ENCODE results near the gene ANGEL1. TPM values are rescaled to one million over a fixed set of nuclear protein-coding genes. Genes with fewer than 3 reads are reported as not detected.

ANGEL1 gene
- polyA plus RNA-seq, 1 of the 3 experiments (the other 2 are of a cell fraction), result 14.1 TPM

- TF ChIP-seq CHD2 (IDR thresholded peaks at IDR 0.05; ENCODE audit: low read length, partially characterized antibody) (no peak), GATA2 (CRISPR knock-in tag; IDR thresholded peaks at IDR 0.05) (0 out of 2 replicates have a peak, but pooled peaks have one; percentile 8), MEF2A (IDR thresholded peaks at IDR 0.05; ENCODE audit: borderline replicate concordance, low read depth) (no peak), TAF1 (IDR thresholded peaks at IDR 0.05; ENCODE audit: borderline replicate concordance, low read depth, low read length) (no peak), USF2 (IDR thresholded peaks at IDR 0.05; ENCODE audit: borderline replicate concordance, low read depth, low read length) (no peak), YY1 (IDR thresholded peaks at IDR 0.05; ENCODE audit: low read depth) (no peak), GABPA (IDR thresholded peaks at IDR 0.05; ENCODE audit: low read depth) (no peak)
- TF ChIP-seq, protein P1, sequence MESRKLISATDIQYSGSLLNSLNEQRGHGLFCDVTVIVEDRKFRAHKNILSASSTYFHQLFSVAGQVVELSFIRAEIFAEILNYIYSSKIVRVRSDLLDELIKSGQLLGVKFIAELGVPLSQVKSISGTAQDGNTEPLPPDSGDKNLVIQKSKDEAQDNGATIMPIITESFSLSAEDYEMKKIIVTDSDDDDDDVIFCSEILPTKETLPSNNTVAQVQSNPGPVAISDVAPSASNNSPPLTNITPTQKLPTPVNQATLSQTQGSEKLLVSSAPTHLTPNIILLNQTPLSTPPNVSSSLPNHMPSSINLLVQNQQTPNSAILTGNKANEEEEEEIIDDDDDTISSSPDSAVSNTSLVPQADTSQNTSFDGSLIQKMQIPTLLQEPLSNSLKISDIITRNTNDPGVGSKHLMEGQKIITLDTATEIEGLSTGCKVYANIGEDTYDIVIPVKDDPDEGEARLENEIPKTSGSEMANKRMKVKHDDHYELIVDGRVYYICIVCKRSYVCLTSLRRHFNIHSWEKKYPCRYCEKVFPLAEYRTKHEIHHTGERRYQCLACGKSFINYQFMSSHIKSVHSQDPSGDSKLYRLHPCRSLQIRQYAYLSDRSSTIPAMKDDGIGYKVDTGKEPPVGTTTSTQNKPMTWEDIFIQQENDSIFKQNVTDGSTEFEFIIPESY (IDR thresholded peaks at IDR 0.05; ENCODE audit: borderline replicate concordance, low read depth), result no peak
- ChIA-PET POLR2A (no interaction called here), CTCF (interaction anchor here (1.0 to 7.7 kb wide), 3 partner anchors 8 to 69 kb away, joined by 3 to 147 read pairs (median 19); no protein-coding TSS in a partner anchor)
- WGBS (ENCODE audit: low lambda C conversion rate), result 90% methylated on average over 4 of the region's 7 CpGs
- peak overlapping the region in 1 of 2 experiments; percentile 22; a peak in 1 of 4 replicates for H3K27ac ChIP-seq (ENCODE audit: low read depth in 2 of 2, low read length in 1 of 2)
- H3K27me3 ChIP-seq (ENCODE audit: insufficient read depth), result no peaks in the 10 kb centered on the region
- no peaks in the 10 kb centered on the region for H3K79me2 ChIP-seq (ENCODE audit: insufficient read depth)
- no peak overlapping the region for H3K4me2 ChIP-seq
- DNase-seq, result no peak
- H3K4me3 ChIP-seq (ENCODE audit: low read depth in 2 of 2, low read length in 1 of 2), result no peak overlapping the region
- H3K9ac ChIP-seq, result no peak overlapping the region
- H2AFZ ChIP-seq (ENCODE audit: low read depth), result no peak overlapping the region
- no peaks in the 10 kb centered on the region for H3K9me2 ChIP-seq
- no peaks in the 10 kb centered on the region for H3K9me3 ChIP-seq
- no peaks in the 10 kb centered on the region for H4K20me1 ChIP-seq (ENCODE audit: insufficient read depth)
- H3K36me3 ChIP-seq (replicated peaks in 1 of 2; ENCODE audit: control insufficient read depth in 1 of 2, insufficient read depth in 2 of 2, low read length in 1 of 2), result peaks cover 0 to 15% of the 10 kb centered on the region in 2 experiments
- H3K4me1 ChIP-seq (ENCODE audit: control insufficient read depth in 1 of 2, insufficient read depth in 2 of 2, low read depth in 1 of 2, low read length in 1 of 2), result peaks cover 14 to 44% of the 10 kb centered on the region in 2 experiments; a peak in 2 of 4 replicates
- no peaks in the 10 kb centered on the region for H3F3A ChIP-seq (replicated peaks; ENCODE audit: insufficient read depth)
These were observed 33.2 kb downstream of the ANGEL1 start for GRCh38 chr14:76779221-76780057.

DNA sequence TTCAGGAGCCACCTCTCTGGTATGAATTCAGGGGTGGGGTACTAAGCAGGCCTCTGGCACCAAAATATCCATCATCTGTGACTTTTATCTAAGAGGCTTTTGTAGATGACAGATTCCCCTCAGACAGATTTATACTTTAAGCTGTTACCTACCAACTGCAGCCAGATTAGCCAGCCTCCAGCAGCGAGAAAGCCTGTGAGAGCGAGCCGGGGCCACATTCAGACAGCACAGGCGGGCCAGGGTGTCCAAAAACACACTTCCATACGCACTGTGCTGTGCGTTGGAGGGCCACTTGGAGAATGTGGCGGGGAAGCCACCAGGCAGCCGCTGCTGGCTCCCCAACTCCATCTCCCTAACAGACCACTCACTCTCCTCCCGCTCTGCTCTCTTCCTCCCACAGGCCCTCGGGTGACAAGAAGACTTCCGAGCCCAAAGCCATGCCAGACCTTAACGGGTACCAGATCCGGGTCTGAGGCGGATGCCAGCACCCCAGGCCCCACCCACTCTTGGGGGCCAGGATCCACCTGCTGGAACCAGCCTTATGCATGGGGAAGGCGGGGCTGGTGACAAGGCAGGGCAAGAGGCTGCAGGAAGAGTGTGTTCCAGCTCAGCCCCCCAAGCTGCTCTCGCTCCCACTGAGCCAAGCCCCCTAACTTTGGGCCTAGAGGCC, 34.0 kb downstream of the ANGEL1 start:
- H3K4me3 ChIP-seq (ENCODE audit: low read depth in 2 of 2, low read length in 1 of 2), result no peak overlapping the region
- peaks cover 19 to 50% of the 10 kb centered on the region in 2 experiments; a peak in 3 of 4 replicates for H3K4me1 ChIP-seq (ENCODE audit: control insufficient read depth in 1 of 2, insufficient read depth in 2 of 2, low read depth in 1 of 2, low read length in 1 of 2)
- no peak overlapping the region for H2AFZ ChIP-seq (ENCODE audit: low read depth)
- H4K20me1 ChIP-seq (ENCODE audit: insufficient read depth), result no peaks in the 10 kb centered on the region
- H3K4me2 ChIP-seq, result no peak overlapping the region
- CTCF ChIA-PET, result interaction anchor here (1.0 to 7.7 kb wide), 3 partner anchors 8 to 68 kb away, joined by 3 to 147 read pairs (median 19); no protein-coding TSS in a partner anchor
- no peak for DNase-seq
- H3K9me3 ChIP-seq, result no peaks in the 10 kb centered on the region
- no peak overlapping the region for H3K9ac ChIP-seq
- no peaks in the 10 kb centered on the region for H3K27me3 ChIP-seq (ENCODE audit: insufficient read depth)
- POLR2A ChIA-PET, result no interaction called here
- no peaks in the 10 kb centered on the region for H3F3A ChIP-seq (replicated peaks; ENCODE audit: insufficient read depth)
- H3K27ac ChIP-seq (ENCODE audit: low read depth in 2 of 2, low read length in 1 of 2), result no peak overlapping the region; a peak in 1 of 4 replicates
- H3K9me2 ChIP-seq, result no peaks in the 10 kb centered on the region
- 90% methylated on average over 11 of the region's 16 CpGs for WGBS (ENCODE audit: low lambda C conversion rate)
- no peaks in the 10 kb centered on the region for H3K79me2 ChIP-seq (ENCODE audit: insufficient read depth)
- H3K36me3 ChIP-seq (replicated peaks in 1 of 2; ENCODE audit: control insufficient read depth in 1 of 2, insufficient read depth in 2 of 2, low read length in 1 of 2), result peaks cover 0 to 15% of the 10 kb centered on the region in 2 experiments
- TF ChIP-seq GABPA (IDR thresholded peaks at IDR 0.05; ENCODE audit: low read depth), result no peak
- TF ChIP-seq CTCF (IDR thresholded peaks at IDR 0.05), result no peak
- no peak for TF ChIP-seq MAX (IDR thresholded peaks at IDR 0.05; ENCODE audit: low read depth)
- TF ChIP-seq ELF1 (IDR thresholded peaks at IDR 0.05), result no peak
- no peak for TF ChIP-seq CHD2 (IDR thresholded peaks at IDR 0.05; ENCODE audit: low read length, partially characterized antibody)
- TF ChIP-seq FOXM1 (IDR thresholded peaks at IDR 0.05; ENCODE audit: low read depth), result no peak
- no peak for TF ChIP-seq TEAD4 (IDR thresholded peaks at IDR 0.05; ENCODE audit: borderline replicate concordance, insufficient read depth)
- no peak for TF ChIP-seq RCOR1 (IDR thresholded peaks at IDR 0.05; ENCODE audit: low read length)
- TF ChIP-seq, protein P1 (IDR thresholded peaks at IDR 0.05; ENCODE audit: borderline replicate concordance, low read depth), result no peak
- TF ChIP-seq, protein P2, sequence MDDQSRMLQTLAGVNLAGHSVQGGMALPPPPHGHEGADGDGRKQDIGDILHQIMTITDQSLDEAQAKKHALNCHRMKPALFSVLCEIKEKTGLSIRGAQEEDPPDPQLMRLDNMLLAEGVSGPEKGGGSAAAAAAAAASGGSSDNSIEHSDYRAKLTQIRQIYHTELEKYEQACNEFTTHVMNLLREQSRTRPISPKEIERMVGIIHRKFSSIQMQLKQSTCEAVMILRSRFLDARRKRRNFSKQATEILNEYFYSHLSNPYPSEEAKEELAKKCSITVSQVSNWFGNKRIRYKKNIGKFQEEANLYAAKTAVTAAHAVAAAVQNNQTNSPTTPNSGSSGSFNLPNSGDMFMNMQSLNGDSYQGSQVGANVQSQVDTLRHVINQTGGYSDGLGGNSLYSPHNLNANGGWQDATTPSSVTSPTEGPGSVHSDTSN (IDR thresholded peaks at IDR 0.05), result no peak
- TF ChIP-seq YY1 (IDR thresholded peaks at IDR 0.05; ENCODE audit: low read depth), result no peak

Data from SK-N-SH (cell line).